Frontal cortex (tissue), 4 donors: ENCODE data around the gene STK25. TPM values are rescaled to one million over a fixed set of nuclear protein-coding genes. Genes with fewer than 3 reads are reported as not detected.

Source experiments
- DNase-seq, 2 donors: peaks; one replicate each; pipeline ENCODE4 v3.0.0; 2012; ENCODE audit warnings: low spot score in 2 of 2
- FAIRE-seq: peaks from 2 replicates; lab custom pipeline; 2012; peaks lifted over from hg19 to GRCh38; lab: Jason Lieb, UNC
- total RNA-seq: library from RNA; depleted of rRNA; stranded (reverse); fragments of >200 nt; gene quantifications from one replicate; pipeline ENCODE4 v1.2.3, GENCODE V29; 2014
- donor health status: control.
- donor health status: control.
- donor health status: control.

Gene STK25
- total RNA-seq, 1 donor from 2014 or later: 181 TPM

DNA sequence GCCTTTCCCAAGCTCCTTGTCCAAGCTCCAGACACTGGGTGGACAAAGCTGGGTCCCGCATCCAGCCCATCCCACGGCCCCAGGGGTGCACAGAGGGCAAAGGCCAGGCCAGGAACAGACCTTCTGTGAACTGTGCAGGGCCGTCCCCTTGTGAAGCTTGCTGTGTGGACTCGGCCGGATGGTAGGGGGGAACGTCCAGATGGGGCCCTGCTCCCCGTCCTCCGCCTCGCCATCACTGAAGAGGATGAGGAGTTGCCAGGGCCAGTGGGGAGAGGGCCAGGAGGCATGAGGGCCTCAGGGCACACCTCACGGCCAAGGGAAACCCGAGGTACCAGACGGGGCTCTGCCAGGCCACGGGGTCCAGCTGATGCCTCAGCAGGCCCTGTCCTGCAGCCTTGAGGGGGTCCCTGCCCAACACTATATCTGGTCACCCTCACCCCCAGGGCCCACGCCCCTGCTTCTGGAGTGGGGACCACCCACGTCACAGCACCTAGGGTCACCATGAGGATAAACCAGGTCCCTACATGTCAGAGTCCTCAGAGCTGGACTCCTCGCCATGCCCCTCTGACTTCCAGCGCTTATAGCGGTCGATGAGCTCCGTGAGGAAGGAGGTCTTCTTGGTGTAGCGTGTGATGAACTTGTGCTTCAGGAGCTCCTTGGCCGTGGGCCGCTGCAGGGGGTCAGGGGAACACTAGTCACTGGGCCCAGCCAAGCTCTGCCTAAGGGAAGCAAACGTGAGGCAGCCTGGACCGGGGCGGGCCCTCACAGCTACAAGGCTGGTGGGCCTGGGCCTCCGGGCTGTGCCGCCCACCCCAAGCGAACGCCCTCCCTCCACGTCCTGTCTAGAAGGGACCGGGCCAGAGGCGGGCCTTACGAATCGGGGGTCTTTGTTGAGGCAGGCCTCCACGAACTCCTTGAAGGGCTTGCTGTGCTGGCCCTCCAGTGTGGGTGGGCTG is 10.0 kb downstream of the STK25 start:
- DNase-seq (no peak), FAIRE-seq (no peak)

DNA sequence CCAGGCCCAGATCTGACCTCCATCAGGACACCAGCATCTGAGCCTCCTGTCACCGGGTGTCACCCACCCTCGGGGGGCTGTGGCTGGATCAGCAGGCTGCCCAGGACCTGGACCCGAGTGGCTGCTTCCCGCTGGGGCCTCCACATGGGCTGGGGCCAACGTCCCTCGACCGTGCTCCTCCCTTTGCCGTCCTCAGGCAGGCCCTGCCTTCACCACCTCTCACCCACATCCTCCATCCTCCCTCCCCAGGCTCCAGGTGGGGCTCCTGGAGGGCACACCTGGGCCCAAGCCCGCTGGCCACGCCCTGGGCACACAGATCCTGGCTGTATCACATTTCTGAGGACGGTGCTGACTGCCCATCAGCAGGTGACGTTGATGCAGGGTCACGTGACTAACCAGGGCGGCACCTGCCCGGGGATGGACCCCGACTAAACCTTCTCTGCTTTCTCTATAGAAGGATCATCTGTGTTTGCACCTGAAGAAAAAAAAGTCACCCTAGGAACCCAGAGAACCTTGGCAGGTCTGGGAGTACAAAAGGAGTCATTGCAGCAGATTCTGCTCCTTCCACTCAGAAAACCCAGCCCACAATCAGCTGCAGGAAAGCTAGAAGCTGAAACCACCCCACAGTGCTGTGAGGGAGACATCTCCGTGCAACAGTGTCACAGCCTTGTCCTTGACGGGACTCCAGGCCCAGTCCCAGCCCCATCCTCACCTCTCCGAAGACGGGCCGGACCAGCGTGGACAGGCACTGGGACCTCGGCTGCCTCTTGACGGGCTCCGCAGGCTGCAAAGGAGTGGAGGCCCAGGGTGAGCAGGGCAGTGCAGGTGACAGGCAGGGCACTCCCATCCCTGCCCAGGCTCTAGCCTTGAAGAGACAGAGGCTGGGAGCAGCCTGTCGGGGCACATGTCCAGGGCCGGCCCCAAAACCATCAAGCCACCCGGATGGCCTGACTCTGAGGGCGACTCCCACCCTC is 11.2 kb downstream of the STK25 start:
- FAIRE-seq (no peak), DNase-seq (no peak)

DNA sequence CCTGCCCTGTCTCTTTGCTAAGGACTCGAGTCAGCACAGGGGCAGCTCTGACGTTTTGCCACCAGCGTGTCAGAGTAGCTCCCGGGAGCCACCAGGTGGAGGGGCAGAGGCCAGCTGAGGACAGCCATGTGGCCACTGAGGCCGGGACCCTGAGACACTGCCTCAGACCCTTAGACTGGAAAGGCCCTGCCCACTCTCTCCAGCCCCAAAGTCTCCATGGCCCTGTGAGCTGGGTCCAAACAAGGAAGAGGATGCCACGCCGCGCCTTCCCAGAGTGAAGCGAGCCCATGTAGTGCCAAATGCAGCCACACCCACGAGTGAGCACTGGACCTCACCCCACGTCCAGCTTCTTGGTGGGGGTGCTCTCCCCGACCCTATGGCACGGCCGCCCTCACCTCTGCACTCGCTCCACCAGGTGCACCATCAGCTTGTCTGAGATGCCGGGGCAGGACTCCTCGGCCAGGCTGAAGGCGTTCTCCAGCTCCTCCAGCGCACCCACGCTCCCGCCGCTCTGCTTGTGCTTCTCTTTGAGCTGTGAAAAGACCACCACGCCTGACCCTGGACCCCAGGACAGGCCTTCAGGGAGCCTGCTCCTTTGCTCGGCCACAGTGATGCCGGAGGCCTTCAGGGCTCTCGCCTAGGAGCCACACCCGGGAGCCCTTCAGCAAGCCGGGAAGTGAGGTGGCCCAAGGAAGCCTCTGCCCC is 12.2 kb downstream of the STK25 start:
- no peak for FAIRE-seq
- DNase-seq: no peak

DNA sequence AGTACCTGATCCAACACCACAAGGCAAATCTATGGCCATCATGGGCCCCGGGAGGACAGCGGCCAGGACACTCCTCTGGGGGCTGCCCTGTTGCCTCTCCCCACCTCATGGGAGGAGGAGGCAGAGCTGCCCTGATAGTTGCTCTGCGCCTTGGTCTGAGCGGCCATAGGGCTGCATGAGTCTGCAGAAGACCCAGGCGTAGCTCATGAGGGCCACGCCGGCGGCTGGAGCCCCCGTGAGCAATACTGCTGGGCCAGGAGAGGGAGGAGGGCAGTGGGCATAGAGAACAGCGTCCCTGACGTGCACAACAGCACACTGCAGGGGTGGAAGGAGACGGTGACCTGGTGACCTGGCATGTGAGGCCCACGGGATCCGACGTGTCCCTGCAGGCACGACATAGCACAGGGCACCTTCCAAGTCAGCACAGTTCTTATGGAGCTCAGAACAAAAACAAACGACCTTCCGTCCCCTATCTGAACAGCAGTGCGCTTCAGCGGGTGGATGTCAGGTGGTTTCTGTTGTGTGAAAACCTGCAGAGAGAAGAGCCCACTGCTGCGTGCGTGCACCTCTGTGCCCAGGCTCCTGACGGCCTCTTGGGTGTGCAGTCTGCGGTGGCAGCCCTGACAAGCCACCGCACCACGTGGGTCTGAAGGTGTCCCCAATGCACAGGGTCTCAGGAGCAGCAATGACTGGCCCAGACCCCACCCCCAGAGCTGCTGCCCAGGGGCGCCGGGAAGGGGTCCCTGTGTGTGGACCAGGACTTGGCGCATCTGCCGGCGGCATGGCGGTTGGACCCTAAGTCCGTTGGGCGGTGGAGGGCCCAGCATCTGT is 13.0 kb downstream of the STK25 start:
- no peak for DNase-seq

DNA sequence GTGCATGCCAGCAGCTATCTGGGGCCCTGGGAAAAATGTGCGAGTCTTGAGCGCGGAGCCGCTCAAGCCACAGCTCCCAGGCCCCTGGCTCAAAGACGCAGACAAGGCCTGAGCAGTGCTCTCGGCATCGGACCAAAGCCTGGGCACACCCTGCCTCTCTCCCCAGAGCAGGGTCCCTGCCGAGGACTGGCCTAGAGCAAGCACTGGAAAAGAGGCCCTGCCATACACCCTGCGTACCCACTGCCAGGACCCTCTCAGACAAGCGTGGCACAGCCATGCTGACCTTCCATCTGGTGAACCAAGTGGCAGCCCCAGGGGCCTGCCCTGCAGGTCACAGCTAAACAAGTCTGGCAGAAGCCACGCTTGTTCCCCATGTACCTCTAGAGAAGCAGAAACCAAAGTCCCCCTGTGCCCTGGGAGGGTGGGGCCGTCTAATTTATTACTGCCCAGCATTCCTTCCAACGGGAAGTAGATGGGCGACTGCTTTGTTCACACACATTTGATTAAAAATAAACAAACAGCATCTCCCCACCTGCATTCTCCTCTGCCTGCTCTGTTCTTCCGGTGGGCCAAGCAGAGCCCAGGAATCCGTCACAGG is 14.0 kb downstream of the STK25 start:
- DNase-seq: no peak
- no peak for FAIRE-seq

More for the DNA sequence above, 13.0 kb downstream of the STK25 start:
- FAIRE-seq: no peak

DNA sequence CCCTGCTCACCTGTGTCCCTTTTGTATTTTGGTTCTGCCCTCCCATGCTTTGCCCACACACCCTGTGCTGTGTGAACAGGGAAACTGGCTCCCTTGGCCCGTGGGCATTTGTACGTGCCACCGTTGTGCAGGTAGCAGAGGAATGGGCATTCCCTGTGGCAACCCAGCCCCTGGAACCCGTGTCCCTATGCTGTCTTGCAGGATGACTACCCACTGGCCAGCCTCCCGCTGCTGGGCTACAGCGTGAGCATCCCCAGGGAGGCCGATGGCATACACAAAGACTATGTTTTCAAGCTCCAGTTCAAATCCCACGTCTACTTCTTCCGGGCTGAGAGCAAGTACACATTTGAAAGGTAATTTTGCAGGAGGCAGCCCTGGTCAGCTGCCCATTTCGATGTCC is 15.3 kb downstream of the STK25 start:
- FAIRE-seq (no peak), DNase-seq (no peak)

DNA sequence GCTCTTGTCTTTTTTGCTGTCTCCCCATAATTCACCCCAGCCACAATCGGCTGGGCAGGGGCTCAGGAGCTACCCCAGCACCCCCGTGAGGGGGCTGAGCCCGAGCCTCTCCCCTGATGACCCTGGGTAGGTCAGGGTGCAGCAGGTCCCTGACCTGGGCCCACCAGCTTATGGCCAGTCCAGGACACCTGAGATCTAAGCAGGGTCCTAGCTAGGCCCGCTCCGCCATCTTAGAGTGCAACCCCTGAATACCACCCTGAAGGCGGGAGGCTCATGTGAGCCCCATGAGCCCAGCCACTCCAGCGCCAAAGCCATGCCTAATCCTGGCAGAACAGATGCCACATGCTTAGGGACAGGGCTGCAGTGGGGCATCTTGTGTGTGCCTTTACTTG is 16.2 kb downstream of the STK25 start:
- FAIRE-seq (no peak), DNase-seq (no peak)

DNA sequence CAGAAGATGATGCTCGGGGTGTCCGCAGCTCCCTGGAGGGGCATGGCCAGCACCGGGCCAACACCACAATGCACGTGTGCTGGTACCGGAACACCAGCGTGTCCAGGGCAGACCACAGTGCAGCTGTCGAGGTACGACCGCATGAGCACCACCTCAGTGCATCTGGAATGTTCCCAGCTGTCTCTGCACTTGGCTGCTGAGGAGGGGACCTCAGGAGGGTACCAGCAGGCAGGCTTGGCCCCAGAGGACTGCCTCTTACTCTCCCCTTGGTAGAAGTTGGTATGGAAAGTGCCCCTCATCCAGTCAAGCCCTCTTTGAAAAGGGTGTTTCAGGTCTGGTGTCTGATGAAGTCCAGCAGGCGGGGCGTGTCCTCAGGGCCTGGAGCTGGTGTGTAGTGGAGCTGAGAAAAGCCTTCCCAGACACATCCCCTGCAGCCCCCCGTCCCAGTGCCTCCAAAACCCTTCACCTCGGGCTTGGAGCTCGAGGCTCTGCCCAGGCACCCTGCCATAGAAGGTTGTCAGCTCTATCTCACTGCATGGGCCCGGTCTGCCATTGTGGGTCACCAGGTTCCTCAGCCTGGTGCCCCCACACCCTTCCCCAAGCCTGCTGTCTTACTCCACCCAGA is 16.7 kb downstream of the STK25 start:
- no peak for FAIRE-seq

DNA sequence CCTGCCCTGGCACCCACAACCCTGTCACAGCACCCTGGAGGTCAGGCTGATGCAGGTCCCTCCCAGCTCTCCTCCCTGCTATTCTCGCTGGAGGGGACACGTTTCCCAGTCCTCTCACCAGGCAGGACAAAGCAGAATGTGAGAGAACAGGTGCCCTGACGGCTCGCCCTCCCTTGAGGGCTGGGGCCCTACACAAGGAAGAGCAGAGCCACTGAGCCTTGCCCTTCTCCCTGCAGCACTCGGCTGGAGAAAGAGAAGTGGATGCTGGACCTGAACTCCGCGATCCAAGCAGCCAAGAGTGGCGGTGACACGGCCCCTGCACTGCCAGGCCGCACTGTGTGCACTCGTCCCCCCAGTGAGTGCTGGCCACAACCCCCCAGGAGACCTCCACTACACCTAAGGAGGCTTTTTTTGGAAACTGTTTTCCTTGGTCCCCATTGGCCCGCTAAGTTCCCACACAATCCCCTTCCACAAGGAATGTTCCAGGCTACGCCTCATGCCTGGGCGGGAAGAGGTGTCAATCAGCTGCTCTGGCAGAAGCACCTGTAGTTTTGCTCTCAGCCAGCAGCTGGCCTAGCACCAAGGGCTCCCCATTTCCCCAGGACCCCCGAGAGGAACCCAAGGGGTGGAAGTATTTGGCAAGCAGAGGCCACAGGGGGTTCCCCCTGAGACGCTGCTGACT is 17.4 kb downstream of the STK25 start:
- FAIRE-seq: no peak
- no peak for DNase-seq

More for the DNA sequence above, 16.7 kb downstream of the STK25 start:
- DNase-seq: no peak

DNA sequence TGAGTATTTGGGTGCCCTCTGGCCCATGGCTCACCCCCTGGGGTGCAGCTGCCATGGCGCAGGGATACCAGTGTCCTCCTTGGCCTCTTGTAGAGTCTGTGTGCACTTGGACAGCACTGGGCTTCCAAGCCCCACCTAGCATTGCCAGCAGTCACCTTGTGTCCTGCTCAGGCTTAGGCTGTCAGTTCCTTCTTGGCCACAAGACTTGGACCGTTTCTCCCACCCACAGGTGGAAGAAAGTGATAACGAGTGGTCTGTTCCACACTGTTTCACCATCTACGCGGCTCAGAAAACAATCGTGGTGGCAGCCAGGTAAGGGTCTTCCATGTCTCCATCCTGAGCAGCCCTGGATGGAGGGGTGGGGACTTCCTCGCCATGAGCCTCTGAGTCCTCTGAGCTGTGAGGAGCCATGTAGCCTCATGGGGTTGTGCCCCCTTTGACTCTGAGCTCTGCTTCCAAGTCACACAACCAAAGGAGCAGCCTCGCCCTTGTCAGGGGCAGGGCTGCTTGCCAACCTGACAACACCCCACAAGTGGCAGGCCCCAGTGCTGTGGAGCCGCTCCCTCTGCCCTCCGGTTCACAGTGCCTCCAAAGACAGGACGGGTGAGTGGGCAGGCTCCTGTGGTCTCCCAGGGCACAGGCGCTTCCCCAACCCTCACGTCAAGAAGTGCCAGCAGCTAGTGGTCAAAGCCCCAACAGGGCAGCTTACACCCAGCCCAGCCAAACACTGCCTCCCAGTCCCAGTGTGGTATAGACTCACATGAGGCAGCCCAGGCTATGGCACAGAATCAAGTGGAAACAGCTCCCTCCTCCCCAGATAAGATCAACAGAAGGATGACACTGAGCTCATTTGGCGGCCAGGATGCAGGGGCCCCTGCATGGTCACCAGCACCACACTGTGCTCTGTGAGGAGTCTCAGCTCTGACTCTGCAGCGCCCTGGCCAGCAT is 18.4 kb downstream of the STK25 start:
- DNase-seq: no peak
- FAIRE-seq: no peak

DNA sequence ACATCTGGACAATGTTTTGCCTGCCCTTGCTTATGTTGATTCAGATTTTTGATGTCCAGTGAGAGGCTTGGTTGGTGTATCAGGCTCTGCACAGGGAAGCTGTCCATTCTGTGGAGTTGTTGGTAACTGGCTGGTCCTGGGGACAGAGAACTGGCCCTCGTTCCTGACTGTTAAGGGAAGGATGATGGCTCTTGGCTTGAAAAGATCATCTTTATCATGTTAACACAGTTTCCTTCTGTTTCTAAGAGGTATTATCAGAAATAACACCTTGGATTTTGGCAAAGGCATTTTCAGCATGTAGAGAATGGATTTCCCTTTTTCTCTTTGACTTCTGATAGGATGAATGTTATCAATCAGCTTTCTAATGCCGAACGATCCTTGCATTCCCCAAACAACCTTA is 19.3 kb downstream of the STK25 start:
- DNase-seq (no peak), FAIRE-seq (no peak)

DNA sequence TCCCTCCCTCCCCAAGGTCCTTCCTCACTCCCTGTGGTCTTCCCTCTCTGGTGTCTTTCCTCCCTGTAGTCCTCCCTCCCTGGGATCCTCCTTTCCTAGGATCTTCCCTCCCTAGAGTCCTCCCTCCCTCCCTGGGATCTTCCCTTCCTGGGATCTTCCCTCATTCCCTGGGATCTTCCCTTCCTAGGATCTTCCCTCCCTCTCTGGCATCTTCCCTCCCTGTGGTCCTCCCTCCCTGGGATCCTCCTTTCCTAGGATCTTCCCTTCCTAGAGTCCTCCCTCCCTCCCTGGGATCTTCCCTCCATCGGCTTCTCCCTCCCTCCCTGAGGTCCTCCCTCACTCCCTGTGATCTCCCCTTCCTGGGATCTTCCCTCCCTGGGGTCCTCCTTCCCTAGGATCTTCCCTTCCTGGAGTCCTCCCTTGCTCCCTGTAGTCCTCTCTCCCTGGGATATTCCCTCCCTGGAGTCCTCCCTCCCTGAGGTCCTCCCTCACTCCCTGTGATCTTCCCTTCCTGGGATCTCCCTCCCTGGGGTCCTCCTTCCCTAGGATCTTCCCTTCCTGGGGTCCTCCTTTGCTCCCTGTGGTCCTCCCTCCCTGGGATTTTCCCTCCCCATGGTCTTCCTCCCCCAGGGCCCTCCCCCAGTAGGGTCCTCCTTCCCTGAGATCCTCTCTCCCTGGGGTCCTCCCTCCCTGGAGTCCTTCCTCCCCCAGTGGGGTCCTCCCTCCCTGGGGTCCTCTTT is 23.0 kb downstream of the STK25 start:
- no peak for FAIRE-seq

DNA sequence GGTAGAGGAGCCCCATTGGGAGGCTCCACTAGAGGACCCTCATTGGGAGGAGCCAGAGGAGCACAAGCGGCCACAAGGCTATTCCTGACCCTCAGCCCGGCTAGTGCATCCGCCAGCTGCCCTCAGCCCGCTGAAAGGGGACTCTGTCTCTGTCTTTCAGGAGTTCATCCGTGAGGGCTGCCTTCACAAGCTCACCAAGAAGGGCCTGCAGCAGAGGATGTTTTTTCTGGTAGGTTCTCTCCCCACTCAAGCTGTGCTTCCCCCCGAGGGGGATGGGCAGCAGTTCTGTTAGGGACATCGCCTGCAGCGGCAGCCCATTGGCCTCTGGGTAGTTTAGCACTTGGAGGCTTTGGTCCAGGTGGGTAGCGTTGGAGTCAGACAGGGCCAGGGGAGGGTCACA is 25.1 kb downstream of the STK25 start:
- FAIRE-seq: no peak

More for the DNA sequence above, 23.0 kb downstream of the STK25 start:
- no peak for DNase-seq

DNA sequence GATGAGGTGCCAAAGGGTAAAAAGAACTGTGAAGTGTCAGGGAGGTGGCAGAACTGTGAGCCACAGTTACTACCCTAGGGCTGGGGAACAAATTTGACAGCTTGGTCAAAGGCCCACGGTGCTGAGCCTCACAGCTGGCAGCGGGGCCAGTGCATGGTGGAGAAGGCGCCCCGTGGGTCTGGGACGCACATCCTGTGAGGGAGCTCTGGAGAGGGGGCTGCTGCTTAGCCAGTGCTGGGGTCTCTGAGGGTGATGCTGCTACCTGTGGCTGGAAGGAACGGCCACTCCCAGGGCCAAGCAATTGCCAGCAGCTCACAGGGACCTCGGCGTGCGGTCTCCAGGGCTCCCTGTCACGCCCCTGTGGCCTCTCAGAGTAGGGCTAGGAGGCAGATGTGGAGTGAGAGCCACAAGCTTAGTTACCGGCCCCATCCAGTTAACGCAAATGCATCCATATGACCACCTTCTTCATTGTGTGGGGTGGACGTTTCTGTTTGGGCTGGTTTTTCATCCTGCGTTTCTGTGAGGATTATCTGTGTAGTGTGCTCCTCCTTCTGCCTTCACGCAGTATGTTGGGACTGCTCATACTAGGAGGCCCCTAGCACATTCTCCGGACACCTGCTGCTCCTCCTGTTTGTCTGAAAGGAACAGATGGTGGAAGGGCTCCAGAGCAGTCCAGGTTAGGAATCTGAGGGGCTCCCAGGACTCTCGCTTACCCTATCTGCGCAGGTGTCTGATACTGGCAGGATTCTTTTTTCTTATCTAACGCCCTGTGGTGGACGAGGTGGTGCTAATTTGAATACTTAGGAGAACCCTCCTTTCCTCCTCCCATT is 26.0 kb downstream of the STK25 start:
- FAIRE-seq (no peak), DNase-seq (no peak)

More for the DNA sequence above, 25.1 kb downstream of the STK25 start:
- DNase-seq: no peak

DNA sequence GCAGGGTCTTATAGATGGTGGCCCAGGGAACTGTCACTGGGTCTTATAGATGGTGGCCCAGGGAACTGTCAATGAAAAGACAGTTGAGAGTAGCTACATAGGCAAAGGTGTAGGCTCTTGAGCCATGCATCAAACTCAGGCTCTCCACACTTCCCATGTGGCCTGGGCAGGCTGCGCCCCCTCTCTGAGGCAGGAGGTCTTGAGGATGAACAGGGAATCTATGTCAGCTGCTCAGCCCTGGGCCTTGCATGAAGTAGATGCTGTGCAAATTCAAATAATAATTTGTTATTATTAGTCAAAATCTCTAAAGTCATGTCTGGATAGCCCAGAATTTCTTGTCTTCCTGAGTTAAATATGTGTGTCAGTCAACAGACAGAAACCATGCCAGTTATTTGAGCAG is 26.7 kb downstream of the STK25 start:
- no peak for DNase-seq
- FAIRE-seq: no peak
